HG03342 (cell line): ENCODE results near the gene CMTM5.
"Not testable (repeated sequence)": the region's sequence is repeated elsewhere in the genome, so short reads cannot be mapped to it uniquely, and the experiment has no call there.

Experiments used
- ATAC-seq: cut with Tn5 transposase; IDR thresholded peaks from one replicate; pipeline ENCODE4 v1.9.1; 2021; ENCODE audit warnings: mild to moderate bottlenecking, moderate library complexity; ENCODE audit not compliant: unreplicated experiment

Gene CMTM5

DNA sequence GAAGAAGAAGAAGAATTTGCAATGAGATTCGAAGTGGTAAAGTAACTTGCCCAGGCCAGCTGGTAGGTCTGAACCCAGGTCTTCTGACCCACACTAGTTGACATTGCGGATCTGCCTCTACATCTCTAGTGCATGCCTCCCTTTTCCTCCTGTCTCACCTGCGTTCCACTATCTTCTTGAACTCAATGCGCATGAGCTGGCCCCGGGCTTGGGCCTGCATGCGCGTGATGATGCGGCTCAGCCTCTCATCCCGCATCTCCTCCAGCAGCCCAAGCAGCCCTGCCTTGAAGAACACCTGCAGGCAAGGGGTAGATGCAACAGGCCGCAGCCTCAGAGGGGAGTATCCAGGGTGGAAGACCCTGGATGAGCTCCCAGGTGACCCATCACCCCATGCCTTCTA lies 19.3 kb downstream of the CMTM5 start:
- no peak for ATAC-seq

DNA sequence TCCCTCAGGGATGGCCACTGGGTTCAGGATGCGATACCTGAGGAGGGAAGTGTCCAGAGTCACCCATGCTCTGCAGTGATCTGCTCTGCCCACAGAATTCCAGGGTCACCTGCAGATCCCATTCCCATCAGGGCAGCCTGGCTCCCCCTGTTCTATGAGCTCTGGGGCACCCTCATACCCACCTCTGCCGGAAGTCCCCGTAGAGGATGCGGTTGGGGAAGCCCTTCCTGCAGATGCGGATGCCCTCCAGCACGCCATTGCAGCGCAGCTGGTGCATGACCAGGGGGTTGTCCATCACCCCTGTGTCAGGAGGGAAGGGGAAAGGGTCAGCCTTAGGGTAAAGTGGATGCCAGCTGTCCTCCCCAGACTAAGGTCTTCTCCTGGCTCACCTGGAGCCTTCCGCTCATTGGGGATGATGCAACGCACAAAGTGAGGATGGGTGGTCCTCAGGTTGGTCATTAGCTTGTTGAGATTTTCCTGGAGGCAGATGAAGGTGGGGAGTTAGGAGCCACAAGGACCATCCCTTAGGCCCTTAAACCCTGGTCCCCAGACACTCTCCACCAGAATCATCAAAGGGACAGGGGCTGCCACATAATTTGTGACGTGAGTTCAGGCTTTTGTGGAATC lies 20.0 kb downstream of the CMTM5 start:
- ATAC-seq: no peak

DNA sequence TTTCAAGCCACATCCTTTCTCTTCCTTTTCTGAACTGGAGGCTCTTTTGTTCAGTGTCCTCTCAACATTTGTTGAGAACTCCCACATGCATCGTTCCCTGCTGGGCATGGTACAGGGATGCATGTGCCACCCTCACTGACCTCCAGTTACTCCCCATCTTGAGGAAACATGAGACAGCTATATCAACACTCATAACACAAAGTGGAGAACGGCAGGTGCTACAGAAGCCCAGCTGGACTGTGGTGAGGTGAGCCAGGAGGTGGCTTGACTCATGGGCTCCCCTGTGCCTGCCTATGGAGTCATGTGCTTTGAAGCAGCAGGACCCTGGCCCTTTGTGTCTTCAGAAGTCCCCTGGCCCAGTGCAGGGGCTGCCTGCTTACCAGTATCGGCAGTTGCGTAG lies 21.5 kb downstream of the CMTM5 start:
- no peak for ATAC-seq

DNA sequence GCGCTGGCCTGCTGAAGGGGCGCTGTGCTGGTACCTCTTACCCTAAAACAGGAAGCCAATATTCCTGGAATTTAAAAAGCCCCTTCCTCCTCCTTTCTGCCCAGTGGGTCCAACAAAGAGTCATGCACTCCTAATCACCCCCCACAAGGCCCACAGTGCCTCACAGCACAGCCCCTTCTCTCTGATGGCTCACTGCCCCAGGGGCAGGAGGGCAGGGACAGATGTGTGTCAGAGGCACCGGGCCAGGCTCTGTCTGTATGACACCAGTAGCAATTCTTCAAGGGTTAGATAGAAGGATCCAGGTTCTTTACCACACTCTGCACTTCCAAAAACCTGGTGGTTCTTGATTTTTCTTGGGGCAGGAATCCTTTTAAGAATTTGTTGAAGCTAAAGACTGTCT lies 22.3 kb downstream of the CMTM5 start:
- ATAC-seq: no peak

DNA sequence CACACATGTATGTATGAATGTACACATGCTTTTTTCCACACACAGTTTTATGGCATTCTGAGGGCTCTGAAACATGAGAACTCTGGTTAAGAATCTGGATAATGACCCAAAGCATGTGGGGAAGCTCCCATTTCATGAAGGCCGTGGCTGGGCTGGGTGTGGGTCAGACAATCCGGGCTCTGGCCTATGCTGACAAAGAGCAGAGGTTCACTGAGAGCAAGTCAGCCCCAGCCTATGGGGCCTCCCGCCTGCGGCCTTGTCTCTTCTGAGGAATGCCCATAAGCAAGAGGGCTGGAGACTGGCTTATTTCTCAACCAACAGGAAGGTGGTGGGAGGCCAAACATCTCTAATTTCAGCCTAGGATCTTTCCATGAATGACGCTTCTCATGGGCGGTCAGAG lies 22.7 kb downstream of the CMTM5 start:
- ATAC-seq: no peak

DNA sequence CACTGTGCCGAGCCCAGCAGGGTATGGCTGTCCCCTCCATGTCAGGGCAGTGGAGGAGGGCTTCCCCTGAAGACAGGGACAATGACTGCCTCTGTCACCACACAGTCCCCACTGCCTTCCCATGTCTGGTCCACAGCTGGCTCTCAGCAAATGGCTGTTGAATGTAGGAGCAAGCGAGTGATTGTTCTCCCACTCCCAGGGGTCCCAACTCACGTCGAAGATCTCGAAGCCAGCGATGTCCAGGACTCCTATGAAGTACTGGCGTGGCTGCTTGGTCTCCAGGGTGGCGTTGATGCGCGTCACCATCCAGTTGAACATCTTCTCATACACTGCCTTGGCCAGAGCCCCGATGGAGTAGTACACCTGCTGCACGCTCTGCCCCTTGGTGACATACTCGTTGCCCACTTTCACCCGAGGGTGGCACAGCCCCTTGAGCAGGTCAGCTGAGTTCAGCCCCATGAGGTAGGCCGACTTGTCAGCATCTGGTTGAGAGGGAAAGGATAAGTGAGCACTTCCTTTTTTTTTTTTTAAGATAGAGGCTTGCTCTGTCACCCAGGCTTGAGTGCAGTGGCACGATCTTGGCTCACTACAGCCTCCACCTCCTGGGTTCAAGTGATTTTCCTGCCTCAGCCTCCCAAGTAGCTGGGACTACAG lies 23.8 kb downstream of the CMTM5 start:
- not testable (repeated sequence) for ATAC-seq

DNA sequence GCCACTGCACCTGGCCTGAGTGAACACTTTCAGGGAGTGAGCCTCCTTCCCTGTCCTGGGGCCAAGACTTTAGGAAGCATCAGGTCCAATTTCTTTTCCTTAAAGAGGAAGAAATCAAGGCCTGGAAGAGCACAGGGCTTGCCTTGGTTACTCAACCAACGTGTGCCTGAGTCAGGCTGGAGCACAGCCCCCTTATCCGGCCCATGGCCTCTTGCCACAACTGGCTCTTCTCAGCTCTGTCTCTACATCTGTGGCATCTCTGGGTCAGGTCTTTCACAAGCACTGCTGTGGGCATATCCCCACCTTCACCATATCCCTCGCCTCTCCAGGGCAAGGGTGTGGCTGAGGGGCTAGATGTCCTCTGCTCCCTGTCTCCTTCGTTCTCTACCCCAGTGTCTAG lies 24.4 kb downstream of the CMTM5 start:
- ATAC-seq: no peak

DNA sequence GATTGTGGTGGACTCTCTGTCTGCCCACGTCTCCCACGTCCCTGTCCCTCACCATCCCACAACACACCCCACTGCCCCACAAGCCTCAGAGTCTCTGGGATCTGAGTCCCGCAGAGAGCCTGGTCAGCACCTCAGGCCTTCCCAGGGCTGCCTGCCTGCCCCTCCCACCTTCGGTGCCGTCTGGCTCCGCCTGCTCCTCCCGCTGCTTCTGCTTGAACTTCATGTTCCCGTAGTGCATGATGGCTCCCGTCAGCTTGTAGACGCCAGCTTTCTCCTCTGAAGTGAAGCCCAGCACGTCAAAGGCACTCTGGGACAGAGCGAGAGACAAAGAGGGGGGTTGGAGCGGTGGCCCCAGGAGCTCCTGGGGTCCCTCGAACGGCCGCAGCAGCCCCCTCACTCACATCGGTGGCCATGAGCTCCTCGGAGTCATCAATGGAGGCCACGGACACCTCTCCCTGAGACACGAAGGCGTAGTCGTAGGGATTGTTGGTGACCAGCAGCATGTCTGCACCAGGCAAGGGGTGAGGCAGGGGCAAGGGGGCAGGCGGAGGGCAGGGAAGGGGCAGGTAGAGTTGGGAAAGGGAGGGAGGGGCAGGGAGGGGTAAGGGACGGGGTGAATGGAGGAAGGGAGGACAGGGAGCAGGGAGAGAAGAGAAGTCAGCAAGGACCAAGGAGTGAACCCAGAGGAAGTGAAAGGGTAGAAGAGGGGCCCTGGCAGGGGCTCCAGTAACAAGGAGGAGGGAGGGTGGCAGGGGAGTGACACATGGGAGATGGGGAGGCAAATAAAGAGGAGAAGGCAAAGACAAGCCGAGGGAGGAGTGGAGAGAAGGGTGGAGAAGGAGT lies 25.7 kb downstream of the CMTM5 start:
- no peak for ATAC-seq

DNA sequence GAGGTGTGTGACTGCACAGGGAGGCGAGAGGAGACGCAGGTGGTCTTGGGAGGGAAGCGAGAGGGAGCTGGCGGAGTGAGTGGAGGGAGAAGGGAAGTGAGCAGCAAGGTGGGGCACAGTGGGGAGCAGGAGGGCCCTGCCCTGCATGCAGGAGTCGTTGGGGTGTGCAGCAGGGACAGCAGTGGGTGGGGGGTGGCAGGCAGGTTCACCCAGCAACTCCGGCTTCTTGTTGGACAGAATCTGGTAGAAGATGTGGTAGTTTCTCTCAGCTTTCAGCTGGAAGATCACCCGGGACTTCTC lies 26.2 kb downstream of the CMTM5 start:
- no peak for ATAC-seq

DNA sequence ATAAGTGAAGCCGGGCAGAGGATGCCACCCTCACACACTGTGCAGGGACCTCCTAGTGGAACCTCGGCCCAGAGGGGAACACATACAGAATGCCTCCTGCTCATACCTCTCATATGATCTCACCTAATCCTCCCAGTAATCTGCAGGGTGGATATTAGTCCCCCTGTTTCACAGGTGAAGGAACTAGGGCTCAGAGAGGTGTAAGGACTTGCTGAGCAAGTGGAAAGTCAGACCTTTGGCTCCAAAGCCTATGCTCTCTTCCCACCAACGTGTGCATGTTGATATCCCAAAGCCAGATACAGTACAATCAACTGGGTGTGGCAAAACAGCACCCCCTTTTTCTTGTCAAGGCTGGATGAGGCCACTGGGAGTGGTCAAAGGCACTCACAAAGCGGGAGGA lies 27.1 kb downstream of the CMTM5 start:
- no peak for ATAC-seq

DNA sequence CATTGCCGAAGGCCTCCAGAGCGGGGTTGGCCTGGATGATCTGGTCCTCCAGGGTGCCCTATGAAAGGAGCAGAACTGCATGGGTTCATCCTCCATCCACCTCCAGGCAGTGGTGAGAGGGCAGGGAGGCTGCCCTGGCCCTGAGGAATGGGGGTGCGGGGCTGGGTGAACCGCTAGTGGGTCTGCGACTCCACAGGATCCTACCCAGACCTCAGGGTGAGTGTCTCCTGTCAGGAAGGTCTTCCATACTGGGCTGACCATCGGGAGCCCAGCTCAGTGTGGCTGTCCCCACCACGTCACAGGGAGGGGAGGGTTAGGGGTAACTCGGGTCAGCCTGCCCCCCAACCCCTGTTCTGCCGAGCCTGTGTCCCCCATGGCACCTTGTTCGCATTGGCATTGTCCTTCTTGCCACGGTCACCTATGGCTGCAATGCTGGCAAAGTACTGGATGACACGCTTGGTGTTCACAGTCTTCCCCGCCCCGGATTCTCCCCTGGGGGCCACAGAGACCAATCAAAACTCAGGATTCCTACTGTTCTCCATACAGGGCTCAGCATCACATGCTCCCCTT lies 27.6 kb downstream of the CMTM5 start:
- no peak for ATAC-seq

DNA sequence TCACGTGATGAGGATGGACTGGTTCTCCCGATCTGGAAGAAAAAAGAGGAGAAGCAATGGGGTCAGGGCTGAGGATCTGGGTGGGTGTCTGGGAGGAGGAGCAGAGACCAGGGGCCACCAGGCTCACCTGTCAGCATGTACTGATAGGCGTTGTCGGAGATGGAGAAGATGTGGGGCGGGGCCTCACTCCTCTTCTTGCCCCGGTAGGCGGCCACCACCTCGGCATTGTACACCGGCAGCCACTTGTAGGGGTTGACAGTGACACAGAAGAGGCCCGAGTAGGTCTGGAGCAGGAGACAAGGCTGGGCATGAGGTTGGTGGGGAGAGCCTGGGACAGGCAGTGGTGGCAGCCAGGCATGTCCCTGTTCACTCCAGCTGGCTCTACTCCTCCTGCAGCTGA lies 28.2 kb downstream of the CMTM5 start:
- no peak for ATAC-seq

DNA sequence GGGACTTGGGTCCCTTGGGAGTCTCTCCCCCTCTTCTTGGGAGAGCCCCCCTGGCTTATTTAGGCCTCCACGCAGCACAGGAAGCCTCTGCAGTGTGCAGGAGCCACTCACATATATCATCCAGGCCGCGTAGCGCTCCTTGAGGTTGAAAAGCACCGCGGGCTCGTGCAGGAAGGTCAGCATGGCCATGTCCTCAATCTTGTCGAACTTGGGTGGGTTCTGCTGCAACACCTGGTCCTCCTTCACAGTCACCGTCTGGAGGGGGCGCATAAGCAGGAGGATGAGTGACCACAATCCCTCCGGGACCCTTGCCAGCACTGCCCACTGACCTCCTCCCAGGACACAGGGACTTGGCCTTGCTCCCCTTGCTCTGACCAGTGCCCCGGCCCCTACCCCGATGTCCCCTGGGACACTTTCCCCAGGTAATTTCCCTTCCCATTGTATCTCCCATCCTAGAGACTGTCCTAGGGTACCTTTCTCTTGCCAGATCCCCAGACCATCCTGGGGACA lies 28.7 kb downstream of the CMTM5 start:
- no peak for ATAC-seq

DNA sequence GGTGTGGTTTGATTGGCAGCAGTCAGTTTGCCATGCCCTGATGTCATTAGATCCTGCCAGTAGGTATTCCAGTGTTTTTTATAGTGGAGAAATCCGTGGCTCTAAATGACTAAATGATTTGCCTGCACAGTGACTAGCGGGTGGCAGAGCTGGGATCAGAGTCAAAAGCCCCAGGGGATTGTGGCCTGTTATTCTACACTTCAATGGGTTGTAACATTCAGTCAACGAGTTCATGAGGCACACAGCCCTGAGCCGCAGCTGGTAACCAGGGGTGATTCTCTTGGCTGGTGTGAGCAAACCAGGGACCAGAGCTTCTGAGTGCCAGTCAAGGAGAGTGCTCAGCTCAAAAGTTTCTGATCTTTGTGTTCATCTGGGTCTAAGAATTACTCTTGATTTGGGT lies 29.4 kb downstream of the CMTM5 start:
- ATAC-seq: no peak

DNA sequence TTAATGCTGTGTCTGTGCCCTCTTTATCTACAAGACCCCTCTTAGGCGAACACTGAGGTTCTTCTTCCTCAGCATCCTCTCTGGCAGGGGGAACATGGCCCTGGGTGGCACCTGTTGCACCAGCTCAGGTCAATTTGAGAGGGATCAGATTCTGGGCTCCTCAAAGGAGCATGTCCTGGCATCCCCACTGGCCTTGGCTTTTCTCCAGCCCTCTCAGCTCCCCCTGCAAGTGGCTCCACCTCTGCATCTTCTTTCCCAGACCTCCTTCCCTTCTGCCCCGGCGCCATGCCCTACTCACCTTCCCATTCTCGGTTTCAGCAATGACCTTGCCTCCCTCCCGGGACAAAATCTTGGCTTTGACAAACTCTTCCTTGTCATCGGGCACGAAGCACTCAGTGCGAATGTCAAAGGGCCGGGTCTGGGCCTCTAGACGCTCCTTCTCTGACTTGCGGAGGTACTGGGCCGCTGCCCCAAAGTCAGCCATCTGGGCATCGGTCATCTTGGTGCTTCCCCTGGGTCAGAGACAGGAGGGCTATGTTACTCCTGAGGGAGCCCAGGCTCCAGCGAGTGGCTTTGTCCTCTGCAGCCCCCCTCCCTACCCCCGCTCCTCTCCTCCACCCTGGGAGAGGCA lies 30.0 kb downstream of the CMTM5 start:
- ATAC-seq: no peak

DNA sequence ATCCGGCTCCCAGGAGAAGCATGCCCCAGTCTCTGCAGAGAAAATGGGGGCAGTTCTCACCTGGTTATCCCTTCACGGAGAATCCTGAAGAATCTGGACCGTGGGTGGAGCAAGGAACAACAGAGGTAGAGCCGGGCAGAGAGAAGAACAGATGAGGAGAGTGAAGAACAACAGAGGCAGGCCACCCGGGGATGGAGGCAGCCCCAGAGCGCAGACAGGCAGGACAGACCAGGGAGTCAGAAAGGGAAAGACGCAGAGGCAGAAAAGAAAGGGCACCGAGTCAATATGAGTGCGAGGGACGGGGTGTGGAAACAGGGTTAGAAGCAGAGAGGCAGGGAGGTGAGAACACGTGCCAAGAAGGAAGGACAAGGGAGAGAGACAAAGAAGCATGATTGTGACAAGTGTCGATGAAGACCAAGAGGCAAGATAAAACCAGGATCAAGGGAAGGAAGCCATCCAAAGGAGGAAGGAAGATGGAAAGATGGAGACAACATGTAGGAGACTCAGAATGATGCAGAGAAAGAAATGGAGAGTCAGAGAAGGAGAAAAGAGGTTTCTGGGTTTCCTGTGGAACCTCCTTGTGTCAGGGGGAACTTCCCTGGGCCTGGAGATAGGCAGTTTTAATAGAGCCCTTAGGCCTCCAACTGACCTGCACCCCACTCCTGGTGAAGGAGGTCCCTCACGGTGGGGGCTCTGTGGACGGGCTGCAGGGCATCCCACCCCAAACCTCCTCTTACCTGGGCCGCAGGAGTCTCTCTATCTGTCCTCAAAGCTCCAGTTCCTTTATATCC lies 30.9 kb downstream of the CMTM5 start, which contains the start of gene MYH6:
TSS of gene MYH6 (minus strand) at position 758 of the 791 bp plus-strand sequence. CDS start 1,050 bp downstream, outside the sequence.
- ATAC-seq: no peak

DNA sequence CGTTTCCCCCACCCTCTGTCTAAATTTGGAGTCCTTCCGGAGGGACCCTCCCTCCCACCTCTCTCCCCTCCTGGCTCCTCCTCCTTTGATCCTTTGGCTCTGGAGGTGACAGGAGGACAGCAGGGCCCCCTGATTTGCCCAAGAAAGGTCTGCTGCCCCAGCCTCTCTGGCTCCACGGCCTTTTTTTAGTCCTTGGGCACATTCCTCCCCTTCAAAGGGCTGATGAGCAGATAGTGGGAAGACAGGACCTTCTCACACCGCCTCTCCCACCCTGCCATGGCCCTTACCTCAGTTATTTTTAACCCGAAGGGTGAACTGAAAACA lies 31.4 kb downstream of the CMTM5 start:
- ATAC-seq: no peak

DNA sequence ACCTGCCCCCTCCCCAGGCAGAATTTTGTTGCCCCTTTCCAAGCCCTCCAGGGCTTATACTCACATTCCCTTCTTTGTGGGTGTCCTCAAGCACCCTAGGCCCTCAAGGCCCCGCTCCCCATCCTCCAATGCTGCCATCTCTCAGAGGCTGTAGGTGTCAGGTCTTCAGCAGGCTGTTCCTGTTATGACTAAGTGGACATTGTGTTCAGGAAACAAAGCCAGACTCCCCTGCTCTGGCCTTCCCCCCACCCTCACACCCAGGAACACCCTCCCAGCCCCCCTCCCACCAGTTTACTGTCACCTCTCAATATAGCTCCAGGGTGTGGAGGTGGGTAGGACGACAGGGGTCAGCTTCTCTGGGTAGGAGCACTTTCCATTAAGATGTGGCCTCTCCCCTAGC lies 32.6 kb downstream of the CMTM5 start:
- no peak for ATAC-seq

DNA sequence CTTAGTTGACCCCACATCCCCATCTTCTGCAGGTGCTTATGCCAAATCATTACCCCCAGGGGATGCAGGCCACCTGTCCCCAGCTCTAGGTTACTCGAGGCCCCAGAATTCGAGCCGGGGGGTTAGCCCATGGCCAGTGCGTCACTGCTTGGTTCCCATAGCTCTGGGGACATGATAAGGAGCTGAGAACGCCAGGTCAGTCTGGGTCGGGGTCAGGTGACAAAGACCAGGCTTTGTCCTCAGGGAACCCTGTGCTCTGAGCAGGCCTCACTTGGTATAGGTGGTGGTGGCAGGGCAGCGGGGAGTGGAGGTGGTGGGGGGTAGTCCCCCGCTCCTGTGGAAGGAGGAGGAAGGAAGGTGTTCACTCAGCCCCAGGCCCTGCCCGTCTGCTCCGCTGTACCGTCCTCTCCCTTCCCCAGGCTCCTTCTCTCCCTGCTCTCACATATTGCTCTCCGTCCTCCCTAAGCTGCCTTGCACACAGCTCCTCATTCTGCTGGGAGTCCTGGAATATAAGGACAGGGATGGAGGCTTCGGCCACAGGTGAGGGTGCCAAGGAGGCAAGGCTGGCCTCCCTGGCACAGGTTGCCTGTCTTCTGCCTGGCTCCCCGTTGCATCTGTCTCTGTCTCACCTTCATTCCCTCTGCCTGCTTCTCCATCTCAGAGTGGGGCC lies 33.3 kb downstream of the CMTM5 start:
- ATAC-seq: no peak
